22Rv1 (cell line): ENCODE results near the gene PPIL6.

Experiments
- CTCF ChIP-seq: fragments of 450-650 bp; IDR thresholded peaks from 2 replicates; pipeline ENCODE4 v1.5.1; 2017; ENCODE audit warnings: mild to moderate bottlenecking
- ZFX ChIP-seq: fragments of 450-650 bp; IDR thresholded peaks from 2 replicates; pipeline ENCODE4 v1.6.1; 2017; ENCODE audit warnings: antibody characterized with exemption, borderline replicate concordance

- TF ChIP-seq CTCF (no peak), ZFX (no peak)
These were observed 3.1 kb upstream of the PPIL6 start for GRCh38 chr6:109443425-109443950.
